Large intestine (tissue), 3 donors: ENCODE measurements around the gene AFG1L. TPM values are rescaled to one million over a fixed set of nuclear protein-coding genes. Genes with fewer than 3 reads are reported as not detected.
"Not testable (repeated sequence)": the region's sequence is repeated elsewhere in the genome, so short reads cannot be mapped to it uniquely, and the experiment has no call there.

Experiments
- DNase-seq, 2 donors: peaks; one replicate each; pipeline versions ENCODE4 v3.0.0 to v3.0.0-alpha.2; 2013
- H3K27ac ChIP-seq: one replicate; pipeline ENCODE4 v1.5.1; 2013; ENCODE audit warnings: low read length
- H3K27me3 ChIP-seq: 2 replicates; pipeline ENCODE4 v1.6.1; 2013; ENCODE audit warnings: low read length; ENCODE audit not compliant: control insufficient read depth, insufficient read depth
- H3K36me3 ChIP-seq: 2 replicates; pipeline ENCODE4 v1.6.1; 2013; ENCODE audit warnings: low read length; ENCODE audit not compliant: control insufficient read depth, insufficient read depth
- H3K4me1 ChIP-seq: one replicate; pipeline ENCODE4 v1.6.1; 2013; ENCODE audit warnings: low read length; ENCODE audit not compliant: control insufficient read depth, insufficient read depth
- H3K4me3 ChIP-seq: one replicate; pipeline ENCODE4 v1.5.1; 2013; ENCODE audit warnings: low read length
- H3K9me3 ChIP-seq: one replicate; pipeline ENCODE4 v1.6.1; 2013; ENCODE audit warnings: mild to moderate bottlenecking, low read depth, low read length, moderate library complexity; ENCODE audit not compliant: control insufficient read depth
- WGBS: methylation state at CpG from one replicate; pipeline ENCODE4 v1.1.5; 2013; ENCODE audit warnings: low lambda C conversion rate; ENCODE audit not compliant: insufficient coverage; 5-methylcytosine and 5-hydroxymethylcytosine counted together
- polyA plus RNA-seq: library from polyadenylated mRNA; unstranded; fragments of 120-200 nt; gene quantifications from one replicate; pipeline ENCODE4 v1.2.1, GENCODE V29; 2013

The AFG1L gene
- polyA plus RNA-seq, 1 donor = 9.5 TPM

DNA sequence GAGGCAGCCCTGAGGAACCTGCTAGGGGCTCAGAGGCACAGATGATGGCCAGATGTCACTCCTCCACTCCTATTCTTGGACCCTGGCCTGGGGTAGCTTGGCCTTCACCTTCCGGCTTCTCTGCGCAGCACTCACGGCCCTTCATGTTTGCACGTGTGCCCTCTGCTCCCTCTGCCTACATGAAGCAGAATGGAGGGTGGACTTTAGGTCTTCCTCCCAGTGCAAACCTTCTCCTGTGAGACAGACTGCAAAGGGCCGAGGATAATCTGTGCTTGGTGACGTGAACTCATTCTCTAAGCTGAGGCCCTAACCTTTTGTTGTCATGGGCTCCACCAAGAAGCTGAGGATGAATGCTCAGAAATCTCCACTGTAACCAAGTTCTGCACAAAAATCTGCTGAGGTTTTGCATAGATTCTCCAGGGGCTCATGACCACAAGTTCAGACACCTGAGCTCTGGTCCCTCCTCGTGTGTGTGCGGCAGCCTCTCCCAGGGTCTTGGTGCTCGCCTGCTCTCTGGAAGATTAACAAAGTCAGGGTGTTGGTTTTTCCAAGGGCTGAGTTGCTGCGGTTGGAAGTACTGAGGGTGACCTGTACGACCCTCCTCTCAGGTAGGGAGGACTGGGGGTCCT, 240.4 kb downstream of the AFG1L start:
- WGBS = no CpG with 5 or more reads among the region's 11 CpGs
- no peaks in the 10 kb centered on the region for H3K4me1 ChIP-seq
- no peaks in the 10 kb centered on the region for H3K9me3 ChIP-seq
- DNase-seq = no peak
- H3K36me3 ChIP-seq = no peaks in the 10 kb centered on the region
- peaks cover 2% of the 10 kb centered on the region for H3K27me3 ChIP-seq
- H3K4me3 ChIP-seq = no peak overlapping the region
- no peak overlapping the region for H3K27ac ChIP-seq

DNA sequence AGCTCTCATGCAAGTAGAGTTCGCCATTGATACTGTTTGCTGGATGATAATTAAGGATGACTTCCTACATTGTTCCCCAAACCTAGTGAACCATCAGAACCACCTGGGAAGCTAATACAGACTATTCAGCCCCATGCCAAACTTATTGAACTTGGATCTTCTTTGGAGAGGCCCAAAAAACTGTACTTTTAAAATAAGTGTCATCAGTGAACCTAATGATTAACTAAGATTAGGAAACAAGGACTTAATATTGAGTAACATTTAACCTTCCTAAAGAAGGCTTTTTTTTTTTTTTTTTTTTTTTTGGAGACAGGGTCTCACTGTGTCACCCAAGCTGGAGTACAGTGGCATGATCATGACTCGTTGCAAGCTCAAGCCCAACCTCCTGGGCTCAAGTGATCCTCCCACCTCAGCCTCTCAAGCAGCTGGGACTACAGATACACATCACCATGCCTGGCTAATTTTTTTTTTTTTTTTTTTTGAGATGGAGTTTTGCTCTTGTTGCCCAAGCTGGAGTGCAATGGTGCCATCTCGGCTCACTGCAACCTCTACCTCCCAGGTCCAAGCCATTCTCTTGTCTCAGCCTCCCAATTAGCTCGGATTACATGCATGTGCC, 241.2 kb downstream of the AFG1L start:
- WGBS = no CpG with 5 or more reads among the region's 4 CpGs
- not testable (repeated sequence) for DNase-seq, H3K4me3 ChIP-seq, H3K9me3 ChIP-seq, H3K4me1 ChIP-seq, H3K27me3 ChIP-seq, H3K36me3 ChIP-seq, H3K27ac ChIP-seq

DNA sequence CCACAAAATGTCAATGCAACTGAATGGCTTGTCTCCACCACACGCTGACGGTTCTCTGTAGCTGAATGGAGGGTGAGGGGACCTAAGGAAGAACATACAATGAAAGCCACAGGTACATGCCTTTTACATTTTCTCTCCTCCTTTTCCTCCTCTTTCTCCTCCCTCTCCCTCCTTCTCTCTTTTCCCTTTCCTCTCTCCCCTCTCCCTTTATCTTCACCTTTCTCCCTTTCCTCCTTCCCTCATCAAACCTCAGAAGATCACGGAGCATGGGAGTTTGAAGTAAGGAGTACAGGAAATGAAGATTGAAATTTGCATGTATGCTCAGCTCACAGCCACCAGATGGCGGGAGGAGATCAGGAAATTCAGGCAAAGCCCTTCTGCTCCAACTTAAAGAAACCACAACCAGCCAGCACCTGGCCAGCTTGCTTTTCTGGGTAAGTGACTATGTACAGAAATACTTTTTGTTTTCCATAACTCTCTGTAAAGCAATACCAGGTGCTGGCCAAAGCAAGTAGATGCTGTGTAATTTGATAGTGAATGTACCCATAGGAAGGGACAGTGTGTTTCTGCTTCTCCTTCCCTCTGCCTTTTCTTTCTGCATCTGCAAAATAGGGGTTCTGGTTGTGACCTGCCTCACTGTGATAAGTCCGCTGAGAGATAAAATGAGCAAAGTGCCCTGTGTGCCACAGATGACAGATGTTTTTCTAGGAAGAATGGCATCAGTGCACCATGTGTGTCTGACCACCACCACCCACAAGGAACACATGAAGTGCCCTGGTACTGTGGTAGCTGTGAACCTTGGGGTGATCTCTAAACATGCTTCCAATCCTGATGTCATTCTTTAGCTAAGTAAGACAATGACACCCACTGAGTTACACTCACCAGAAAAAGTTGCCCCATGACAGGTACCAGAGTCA, 247.2 kb downstream of the AFG1L start:
- H3K4me1 ChIP-seq = no peaks in the 10 kb centered on the region
- no peak overlapping the region for H3K27ac ChIP-seq
- H3K4me3 ChIP-seq = no peak overlapping the region

DNA sequence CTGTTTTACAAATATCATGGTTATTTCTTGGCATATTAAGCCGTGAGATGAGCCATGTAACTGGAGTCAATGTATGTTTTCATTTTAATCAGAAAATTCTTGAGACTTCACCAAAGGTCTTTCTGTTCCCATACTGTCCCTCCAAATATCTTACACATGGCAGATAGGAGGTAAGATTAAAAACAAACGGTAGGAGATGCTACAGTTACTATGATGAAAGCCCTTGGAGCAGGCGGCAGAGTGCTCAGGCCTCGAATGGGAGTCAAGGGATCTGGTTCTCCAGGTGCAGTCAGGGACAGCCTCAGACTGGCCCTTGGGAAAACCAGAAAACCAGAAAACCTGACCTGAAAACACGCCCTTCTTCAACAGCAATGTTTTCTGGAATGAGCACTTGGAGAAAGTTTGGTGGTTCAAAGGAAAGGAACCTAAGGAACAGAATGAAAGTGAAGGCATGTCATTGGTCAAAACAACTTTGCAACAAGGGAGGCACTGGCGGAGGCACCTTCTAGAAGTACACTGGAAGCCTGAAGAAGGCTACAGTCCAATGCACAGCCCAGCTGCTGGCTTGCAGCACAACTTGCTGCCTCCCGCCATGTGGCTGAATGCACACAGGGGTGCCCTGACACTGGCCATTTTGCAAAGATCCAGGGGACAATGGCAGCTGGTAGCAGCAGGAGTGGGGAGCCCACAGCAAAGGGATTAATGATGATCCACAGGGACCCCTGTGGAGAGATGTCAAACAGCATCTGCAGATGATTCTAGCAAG, 248.5 kb downstream of the AFG1L start:
- Histone ChIP-seq H3K9me3 (no peaks in the 10 kb centered on the region), H3K27me3 (no peaks in the 10 kb centered on the region), H3K36me3 (no peaks in the 10 kb centered on the region), H3K4me3 (no peak overlapping the region), H3K27ac (no peak overlapping the region), H3K4me1 (no peaks in the 10 kb centered on the region)
- no CpG with 5 or more reads among the region's 7 CpGs for WGBS
- no peak for DNase-seq

More for the DNA sequence above, 247.2 kb downstream of the AFG1L start:
- Histone ChIP-seq H3K27me3 (no peaks in the 10 kb centered on the region), H3K9me3 (no peaks in the 10 kb centered on the region), H3K36me3 (no peaks in the 10 kb centered on the region)
- WGBS = no CpG with 5 or more reads among the region's 5 CpGs
- DNase-seq = peak; percentile 68 to 78

DNA sequence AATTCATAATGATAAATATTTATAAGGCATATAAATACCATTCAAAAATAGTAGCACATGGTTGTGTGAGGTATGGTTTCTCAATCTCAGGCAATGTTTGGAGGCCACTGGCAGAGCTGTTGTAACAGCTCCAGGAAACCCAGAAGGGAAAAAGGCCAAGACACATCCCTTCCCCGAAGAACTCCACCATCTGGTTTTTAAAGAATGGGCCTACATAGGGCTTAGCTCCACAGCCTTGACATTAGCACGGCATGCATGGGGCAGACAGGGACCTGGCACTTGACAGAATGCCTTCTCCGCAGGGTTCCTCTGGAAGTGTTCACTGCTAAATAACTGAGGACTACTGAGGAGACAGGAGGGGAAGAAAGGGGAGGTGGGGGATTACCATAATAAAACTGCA, 249.8 kb downstream of the AFG1L start:
- Histone ChIP-seq H3K27me3 (no peaks in the 10 kb centered on the region), H3K4me1 (no peaks in the 10 kb centered on the region), H3K36me3 (no peaks in the 10 kb centered on the region), H3K4me3 (no peak overlapping the region), H3K27ac (no peak overlapping the region), H3K9me3 (no peaks in the 10 kb centered on the region)
- WGBS = no CpG with 5 or more reads among the region's 3 CpGs
- DNase-seq = no peak

DNA sequence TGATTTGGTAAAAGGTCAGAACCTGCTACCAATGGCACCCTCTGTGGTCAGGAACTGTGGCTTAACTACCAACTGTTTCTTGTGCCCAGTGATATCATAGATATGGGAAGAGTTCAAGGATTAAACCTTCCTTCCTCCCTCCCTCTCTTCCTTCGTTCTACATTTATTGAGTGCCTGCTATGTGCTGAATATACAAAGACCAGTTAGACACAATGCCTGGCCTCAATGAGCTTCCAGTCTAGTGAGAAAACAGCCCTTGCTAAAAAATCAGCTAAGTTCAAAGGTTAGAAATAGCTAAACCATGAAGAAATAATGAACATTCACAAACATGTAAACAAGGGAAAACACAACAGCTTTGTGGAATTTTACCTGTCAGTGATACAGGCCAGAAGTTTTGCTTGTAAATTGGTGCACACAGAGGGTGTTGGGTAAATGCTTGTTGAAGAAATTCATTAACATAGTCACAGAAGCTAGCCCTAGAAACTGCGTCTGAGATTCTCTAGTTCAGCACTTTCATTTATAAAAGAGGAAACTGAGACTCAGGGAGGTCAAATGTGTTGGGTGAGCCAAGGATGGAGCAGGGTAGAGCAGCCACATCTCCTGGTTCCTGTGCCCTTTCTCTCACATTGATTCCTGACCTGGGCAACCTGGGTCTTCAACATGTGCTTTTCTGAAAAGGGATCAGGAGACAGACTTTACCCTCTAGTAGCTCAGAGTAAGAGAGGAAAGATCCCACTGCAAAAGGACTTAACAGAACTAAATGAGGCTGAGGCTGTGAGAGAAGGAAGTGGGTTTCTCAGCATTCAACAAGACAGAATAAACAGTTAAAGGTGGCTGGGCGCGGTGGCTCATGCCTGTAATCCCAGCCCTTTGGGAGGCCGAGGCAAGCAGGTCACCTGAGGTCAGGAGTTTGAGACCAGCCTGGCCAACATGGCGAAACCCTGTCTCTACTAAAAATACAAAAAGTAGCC, 251.5 kb downstream of the AFG1L start:
- Histone ChIP-seq H3K4me1 (no peaks in the 10 kb centered on the region), H3K9me3 (no peaks in the 10 kb centered on the region), H3K27ac (no peak overlapping the region), H3K27me3 (no peaks in the 10 kb centered on the region), H3K4me3 (no peak overlapping the region), H3K36me3 (no peaks in the 10 kb centered on the region)
- no peak for DNase-seq
- WGBS = 100% methylated on average over 2 of the region's 6 CpGs

DNA sequence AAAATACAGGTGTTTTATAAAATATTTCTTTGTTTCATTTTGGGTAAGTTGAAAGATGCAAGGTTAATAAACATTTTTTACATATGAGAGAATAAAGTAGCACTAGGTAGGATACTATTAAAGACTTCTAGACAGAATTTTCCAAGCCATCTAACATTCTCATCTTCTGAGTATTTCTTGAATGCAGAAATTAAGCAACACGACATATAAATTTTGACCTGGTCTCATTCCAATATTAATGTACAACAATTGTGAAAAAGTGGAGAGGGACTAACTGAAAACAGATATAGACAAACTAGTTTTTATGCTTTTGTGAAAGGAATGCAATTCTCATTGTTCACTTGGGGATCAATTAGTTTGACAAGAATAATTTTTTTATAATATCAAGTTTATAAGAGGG, 254.4 kb downstream of the AFG1L start:
- Histone ChIP-seq H3K36me3 (no peaks in the 10 kb centered on the region), H3K27ac (no peak overlapping the region), H3K4me3 (no peak overlapping the region), H3K9me3 (no peaks in the 10 kb centered on the region), H3K27me3 (no peaks in the 10 kb centered on the region), H3K4me1 (no peaks in the 10 kb centered on the region)
- DNase-seq = no peak
- WGBS = no CpG with 5 or more reads among the region's 1 CpG

DNA sequence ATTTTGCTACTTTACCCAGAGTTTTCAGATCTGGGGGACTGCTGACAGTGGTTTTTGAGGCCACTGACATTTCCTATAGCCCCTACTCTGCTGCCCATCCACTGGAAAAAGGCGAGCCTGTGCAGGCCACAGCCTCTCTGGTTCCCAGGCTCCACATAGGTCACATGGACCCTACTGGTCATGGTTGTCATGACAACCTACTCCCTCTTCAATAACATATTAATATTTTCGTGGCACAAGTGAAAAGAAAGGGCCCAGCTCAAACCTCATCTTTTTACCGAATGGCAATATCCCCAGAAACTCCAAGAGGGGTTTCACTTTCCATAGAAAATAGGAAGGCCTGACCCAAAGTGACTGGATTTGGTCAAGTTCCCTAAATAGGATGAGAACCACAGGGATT, 254.9 kb downstream of the AFG1L start:
- Histone ChIP-seq H3K36me3 (no peaks in the 10 kb centered on the region), H3K4me1 (no peaks in the 10 kb centered on the region), H3K4me3 (no peak overlapping the region), H3K27ac (no peak overlapping the region), H3K9me3 (no peaks in the 10 kb centered on the region), H3K27me3 (no peaks in the 10 kb centered on the region)
- WGBS = 100% methylated on average over 2 of the region's 3 CpGs
- DNase-seq = no peak

DNA sequence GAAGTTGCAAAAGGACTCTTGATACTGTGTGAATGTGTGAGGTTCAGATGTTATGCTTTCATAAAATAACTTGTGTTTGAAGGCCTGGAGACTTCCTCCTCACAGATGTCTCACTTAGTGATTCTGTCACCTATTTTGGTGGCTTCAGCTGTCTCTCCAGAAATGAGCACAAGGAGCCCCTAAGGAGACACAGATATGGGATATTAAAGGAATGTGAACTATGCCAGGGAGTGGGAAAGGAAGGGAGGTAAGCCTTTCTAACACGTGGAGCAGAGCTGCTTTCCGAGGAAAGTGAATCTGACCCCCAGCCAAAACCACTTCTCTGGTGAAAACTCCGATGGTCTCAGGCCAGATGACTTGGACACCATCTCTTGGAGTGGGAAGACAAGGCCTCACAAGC, 255.4 kb downstream of the AFG1L start:
- DNase-seq = no peak
- Histone ChIP-seq H3K9me3 (no peaks in the 10 kb centered on the region), H3K4me3 (no peak overlapping the region), H3K36me3 (no peaks in the 10 kb centered on the region), H3K27ac (no peak overlapping the region), H3K4me1 (no peaks in the 10 kb centered on the region), H3K27me3 (no peaks in the 10 kb centered on the region)
- no CpG with 5 or more reads among the region's 3 CpGs for WGBS
